Uterus (tissue), 4 donors: ENCODE data around the gene CPSF4. TPM values are rescaled to one million over a fixed set of nuclear protein-coding genes. Genes with fewer than 3 reads are reported as not detected.
A peak's percentile ranks its signal among the peaks of the same experiment; 100 is the strongest.

Experiments used
- DNase-seq, 2 donors: peaks; one replicate each; pipeline ENCODE4 v3.0.0-alpha.2; 2019 to 2020
- H3K27ac ChIP-seq, 2 donors: fragments of 200-600 bp; sonication (generic); 1 replicate in 1 of 2; 2 replicates in 1 of 2; pipeline ENCODE4 v1.5.1; 2016 to 2018
- H3K27me3 ChIP-seq, 2 donors: fragments of 200-600 bp; sonication (generic); one replicate each; pipeline ENCODE4 v1.5.1; 2018 to 2019; ENCODE audit warnings: control low read depth in 1 of 2
- H3K36me3 ChIP-seq, 2 donors: fragments of 200-600 bp; sonication (generic); one replicate each; pipeline ENCODE4 v1.5.1; 2019; ENCODE audit warnings: control low read depth in 1 of 2
- H3K4me1 ChIP-seq, 2 donors: fragments of 200-600 bp; sonication (generic); one replicate each; pipeline ENCODE4 v1.5.1; 2018 to 2019; ENCODE audit warnings: control low read depth in 1 of 2
- H3K4me3 ChIP-seq, 2 donors: fragments of 200-600 bp; sonication (generic); 1 replicate in 1 of 2; 2 replicates in 1 of 2; pipeline ENCODE4 v1.5.1; 2018 to 2019; ENCODE audit warnings: mild to moderate bottlenecking in 1 of 2
- H3K9me3 ChIP-seq, 2 donors: fragments of 200-600 bp; sonication (generic); one replicate each; pipeline ENCODE4 v1.5.1; 2019; ENCODE audit warnings: control low read depth in 1 of 2
- CTCF ChIP-seq, 4 experiments: fragments of 200-600 bp in 2 of 4; fragments of 450-650 bp in 2 of 4; sonication (generic) in 2 of 4; IDR thresholded peaks; one replicate each; pipeline ENCODE4 v1.5.1; 2016 to 2019; ENCODE audit warnings: antibody characterized with exemption in 4 of 4, mild to moderate bottlenecking in 2 of 4, moderate library complexity in 1 of 4
- POLR2A ChIP-seq, 2 donors: fragments of 450-650 bp; IDR thresholded peaks; one replicate each; pipeline ENCODE4 v1.6.1; 2016; ENCODE audit warnings: antibody characterized with exemption in 2 of 2, mild to moderate bottlenecking in 1 of 2, moderate library complexity in 1 of 2
- intact Hi-C: fragments of 100-400 bp; cut with DNase I; formaldehyde crosslinking; loops from one replicate; pipeline ENCODE4 v1.15.1; 2023; ENCODE audit warnings: low total_unique reads
- total RNA-seq, 4 donors: library from RNA; depleted of rRNA in 3 of 4; stranded (reverse); fragments of >200 nt in 3 of 4; gene quantifications; one replicate each; pipeline versions ENCODE4 v1.1.0 to v1.2.4, GENCODE V29; 2014 to 2023
- donor health status: DM: yes; HTN: yes; CAD: no.

CPSF4 gene
- total RNA-seq, 4 donors from 2014 or later: 23.8 to 67.9 (median 38.4) TPM

- Histone ChIP-seq H3K27me3 (no peaks in the 10 kb centered on the region), H3K4me3 (peak within 1 kb of the TSS; percentile 80 to 92), H3K36me3 (no peaks in the 10 kb centered on the region), H3K4me1 (peaks cover 0 to 6% of the 10 kb centered on the region in 2 donors), H3K27ac (peak within 1 kb of the TSS; percentile 86 to 88), H3K9me3 (no peaks in the 10 kb centered on the region)
- intact Hi-C loops: no loop called here
- TF ChIP-seq CTCF (IDR thresholded peaks at IDR 0.05) (peak in 2 of 4 experiments; percentile 3 to 16), POLR2A (IDR thresholded peaks at IDR 0.05) (peak in 1 of 2 donors; percentile 31)
- DNase-seq: peak; percentile 96 to 97
Measured at GRCh38 chr7:99472561-99473314, 34.0 kb downstream of the CPSF4 start, which contains the start of gene ZNF789. Gene ZNF789, plus strand, starts transcription at chr7:99472890. Its CDS starts 3,567 bp downstream, at chr7:99476457.

DNA sequence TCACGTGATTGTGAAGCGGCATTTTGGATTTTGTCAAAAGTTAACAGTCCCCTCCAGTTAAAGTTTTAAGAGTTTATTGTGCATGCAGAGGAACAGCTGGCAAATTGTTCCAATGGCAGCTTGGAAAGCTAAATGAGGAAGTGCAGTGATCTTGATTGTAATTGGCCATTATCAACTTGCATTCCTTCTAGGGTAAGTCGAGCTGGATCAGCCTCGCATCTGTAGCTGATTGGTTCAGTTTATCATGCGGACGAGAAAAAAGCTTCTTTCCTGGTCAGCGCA lies 34.5 kb downstream of the CPSF4 start:
- peaks cover 0 to 6% of the 10 kb centered on the region in 2 donors for H3K4me1 ChIP-seq
- no peaks in the 10 kb centered on the region for H3K9me3 ChIP-seq
- DNase-seq: no peak
- H3K36me3 ChIP-seq: no peaks in the 10 kb centered on the region
- peak overlapping the region; percentile 80 to 92 for H3K4me3 ChIP-seq
- H3K27ac ChIP-seq: peak overlapping the region; percentile 65 to 86
- intact Hi-C loops: no loop called here
- TF ChIP-seq CTCF (IDR thresholded peaks at IDR 0.05) (no peak), POLR2A (IDR thresholded peaks at IDR 0.05) (no peak)
- H3K27me3 ChIP-seq: no peaks in the 10 kb centered on the region

- Histone ChIP-seq H3K27ac (no peak overlapping the region), H3K27me3 (no peaks in the 10 kb centered on the region), H3K9me3 (no peaks in the 10 kb centered on the region), H3K36me3 (no peaks in the 10 kb centered on the region), H3K4me3 (no peak overlapping the region), H3K4me1 (peaks cover 0 to 6% of the 10 kb centered on the region in 2 donors)
- DNase-seq: no peak
- no peak for TF ChIP-seq CTCF (IDR thresholded peaks at IDR 0.05)
- no peak for TF ChIP-seq POLR2A (IDR thresholded peaks at IDR 0.05)
- intact Hi-C loops: no loop called here
Measured at GRCh38 chr7:99476107-99476506, 37.4 kb downstream of the CPSF4 start.

GRCh38 chr7:99478464-99479440 lies 40.0 kb downstream of the CPSF4 start:
- intact Hi-C loops: no loop called here
- TF ChIP-seq CTCF (IDR thresholded peaks at IDR 0.05): no peak
- no peak for TF ChIP-seq POLR2A (IDR thresholded peaks at IDR 0.05)
- DNase-seq: no peak

GRCh38 chr7:99485094-99485493 lies 46.4 kb downstream of the CPSF4 start:
- Histone ChIP-seq H3K27me3 (no peaks in the 10 kb centered on the region), H3K9me3 (no peaks in the 10 kb centered on the region), H3K27ac (no peak overlapping the region), H3K36me3 (no peaks in the 10 kb centered on the region), H3K4me3 (no peak overlapping the region), H3K4me1 (no peaks in the 10 kb centered on the region)
- DNase-seq: no peak
- TF ChIP-seq CTCF (IDR thresholded peaks at IDR 0.05): no peak
- no peak for TF ChIP-seq POLR2A (IDR thresholded peaks at IDR 0.05)
- intact Hi-C loops: no loop called here

More at GRCh38 chr7:99478464-99479440, 40.0 kb downstream of the CPSF4 start:
- Histone ChIP-seq H3K4me1 (no peaks in the 10 kb centered on the region), H3K27ac (no peak overlapping the region), H3K36me3 (no peaks in the 10 kb centered on the region), H3K27me3 (no peaks in the 10 kb centered on the region), H3K9me3 (no peaks in the 10 kb centered on the region), H3K4me3 (no peak overlapping the region)
